Endometrial microvascular endothelial cells (primary cell): Measurements from ENCODE around the gene ZNF619. TPM values are rescaled to one million over a fixed set of nuclear protein-coding genes. Genes with fewer than 3 reads are reported as not detected.
"Not testable (repeated sequence)": the region's sequence is repeated elsewhere in the genome, so short reads cannot be mapped to it uniquely, and the experiment has no call there.

Experiments
- in situ Hi-C: cut with HindIII; loops from 2 replicates; pipeline ENCODE4 v1.10.0; 2017; ENCODE audit warnings: low sequenced_read_pairs, low pct_unique_long_range_greater_than_20kb; ENCODE audit errors: inconsistent ontology term
- total RNA-seq: library from RNA; depleted of rRNA; stranded (reverse); fragments of >200 nt; gene quantifications from one replicate; pipeline ENCODE4 v1.2.3, GENCODE V29; 2015; ENCODE audit errors: inconsistent ontology term

ZNF619 gene
- 7.0 TPM for total RNA-seq

GRCh38 chr3:40476478-40477470 lies at the start of gene ZNF619:
ZNF619 (plus strand) TSS chr3:40477122; CDS start chr3:40477980, 858 bp downstream.
- in situ Hi-C loops = no loop called here

GRCh38 chr3:40432793-40433192 lies 44.1 kb upstream of the ZNF619 start:
- in situ Hi-C loops = no loop called here

DNA sequence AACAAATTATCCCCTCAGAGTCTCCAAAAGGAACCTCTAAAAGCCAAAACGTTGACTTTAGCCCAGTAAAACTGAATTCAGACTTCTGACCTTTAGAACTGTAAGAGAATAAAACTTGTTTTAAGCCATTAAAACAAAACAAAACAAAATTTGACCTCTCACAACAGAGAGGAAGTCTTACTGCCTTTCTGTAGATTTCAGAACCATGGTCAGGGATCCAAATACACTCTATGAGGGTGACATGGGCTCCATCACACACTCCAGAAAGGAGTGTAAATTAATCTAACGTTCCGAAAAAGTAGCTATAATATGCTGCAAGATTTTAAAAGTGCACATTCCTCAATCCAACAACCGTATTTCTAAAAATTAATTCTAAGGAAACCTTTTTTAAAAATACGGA lies 39.0 kb upstream of the ZNF619 start:
- in situ Hi-C loops = no loop called here

- in situ Hi-C loops = no loop called here
Measured at GRCh38 chr3:40445062-40445461, 31.9 kb upstream of the ZNF619 start.

DNA sequence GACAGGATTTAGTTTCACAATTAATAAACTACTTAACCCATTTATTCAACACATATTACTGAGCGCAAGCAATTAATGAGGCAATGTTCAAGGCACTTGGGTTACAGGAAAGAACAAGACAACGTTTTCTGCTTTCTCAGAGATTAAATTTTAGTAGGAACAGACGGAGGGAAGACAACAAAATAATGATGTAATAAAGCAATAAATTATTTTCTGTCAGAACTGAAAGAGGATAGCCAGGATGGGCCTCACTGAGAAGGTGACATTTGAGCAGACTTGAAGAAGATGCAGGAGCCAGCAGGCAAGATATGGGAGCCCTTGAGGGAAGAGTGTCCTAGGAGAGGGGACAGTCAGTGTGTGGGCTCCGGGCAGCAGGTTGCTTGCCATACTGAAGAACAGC lies 31.0 kb upstream of the ZNF619 start:
- in situ Hi-C loops = no loop called here

DNA sequence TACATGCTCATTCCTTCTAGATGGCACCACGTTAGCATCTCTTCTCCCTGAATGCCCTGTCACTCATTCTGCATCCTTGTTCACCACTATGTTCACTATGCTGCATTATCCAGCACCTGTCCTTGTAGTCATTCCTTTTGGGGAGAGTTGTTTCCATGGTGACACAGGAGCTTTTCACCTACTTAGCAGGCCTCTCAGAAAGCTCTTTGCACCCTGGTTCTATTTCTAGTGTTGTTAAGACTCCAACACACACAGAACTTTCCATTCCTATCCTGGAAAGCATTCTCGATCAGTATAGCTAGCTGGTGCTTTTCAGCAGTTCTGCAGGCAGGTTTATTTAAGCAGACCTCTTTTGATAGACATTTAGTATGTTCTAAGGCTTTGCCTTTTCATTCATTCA lies 26.5 kb upstream of the ZNF619 start:
- in situ Hi-C loops = no loop called here

- in situ Hi-C loops = no loop called here
Measured at GRCh38 chr3:40451551-40451950, 25.4 kb upstream of the ZNF619 start.

- in situ Hi-C loops = no loop called here
Measured at GRCh38 chr3:40452057-40452456, 24.9 kb upstream of the ZNF619 start.

- in situ Hi-C loops = no loop called here
Measured at GRCh38 chr3:40452562-40452875, 24.4 kb upstream of the ZNF619 start.

GRCh38 chr3:40452876-40453730 lies 23.8 kb upstream of the ZNF619 start:
- in situ Hi-C loops = no loop called here

GRCh38 chr3:40453933-40454332 lies 23.0 kb upstream of the ZNF619 start:
- in situ Hi-C loops = no loop called here

DNA sequence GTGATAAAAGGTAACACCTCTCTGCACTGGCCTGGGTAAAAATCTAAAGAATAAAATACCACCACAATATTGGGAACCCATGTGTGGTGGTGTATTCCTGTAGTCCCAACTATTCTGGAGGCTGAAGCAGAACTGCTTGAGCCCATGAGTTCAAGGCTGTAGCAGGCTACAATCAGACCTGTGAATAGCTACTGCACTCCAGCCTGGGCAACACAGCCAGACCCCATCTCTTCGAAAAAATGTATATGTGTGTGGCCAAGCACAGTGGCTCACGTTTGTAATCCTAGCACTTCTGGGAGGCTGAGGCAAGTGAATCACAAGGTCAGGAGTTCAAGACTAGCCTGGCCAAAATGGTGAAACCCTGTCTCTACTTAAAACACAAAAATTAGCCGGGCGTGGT lies 21.6 kb upstream of the ZNF619 start:
- in situ Hi-C loops = no loop called here

DNA sequence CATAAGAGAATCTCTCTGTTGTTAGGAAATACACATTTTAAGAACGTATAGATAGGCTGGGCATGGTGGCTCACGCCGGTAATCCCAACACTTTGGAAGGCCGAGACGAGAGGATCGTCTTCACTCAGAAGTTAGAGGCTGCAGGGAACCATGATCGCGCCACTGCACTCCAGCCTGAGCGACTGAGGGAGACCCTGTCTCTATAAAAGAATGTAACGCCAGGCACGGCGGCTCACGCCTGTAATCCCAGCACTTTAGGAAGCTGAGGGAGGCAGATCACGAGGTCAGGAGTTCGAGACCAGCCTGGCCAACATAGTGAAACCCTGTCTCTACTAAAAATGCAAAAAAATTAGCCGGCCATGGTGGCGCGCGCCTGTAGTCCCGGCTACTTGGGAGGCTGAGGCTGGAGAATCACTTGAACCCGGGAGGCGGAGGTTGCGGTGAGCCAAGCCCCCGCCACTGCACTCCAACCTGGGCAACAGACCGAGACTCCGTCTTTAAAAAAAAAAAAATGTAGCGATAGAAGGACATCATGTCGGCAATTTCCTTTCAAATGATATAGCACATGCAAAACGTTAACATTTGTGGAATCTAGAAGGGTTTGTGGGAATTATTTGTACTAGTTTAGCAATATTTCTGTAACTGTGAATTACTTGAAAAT lies 20.5 kb upstream of the ZNF619 start:
- in situ Hi-C loops = no loop called here

GRCh38 chr3:40456940-40457823 lies 19.7 kb upstream of the ZNF619 start, which contains the start of gene RPL14:
RPL14 (plus strand) TSS chr3:40457339; CDS start chr3:40457472, 133 bp downstream.
- in situ Hi-C loops = no loop called here

DNA sequence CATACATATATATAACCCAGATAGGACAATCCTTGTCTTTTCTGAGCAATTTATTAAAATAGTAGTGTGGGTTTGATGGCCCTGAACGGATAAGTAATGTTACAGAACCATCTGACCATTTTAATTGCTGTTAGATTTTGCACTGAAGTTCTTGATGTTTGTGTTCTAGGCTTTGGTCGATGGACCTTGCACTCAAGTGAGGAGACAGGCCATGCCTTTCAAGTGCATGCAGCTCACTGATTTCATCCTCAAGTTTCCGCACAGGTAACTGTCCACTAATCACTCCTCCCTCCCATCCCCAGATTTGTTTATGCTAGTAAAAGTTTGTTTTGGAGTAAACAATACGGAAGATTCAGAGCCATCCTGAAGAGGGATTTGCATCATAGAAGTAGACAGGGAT lies 18.4 kb upstream of the ZNF619 start:
- in situ Hi-C loops = no loop called here

GRCh38 chr3:40460481-40460880 lies 16.4 kb upstream of the ZNF619 start:
- in situ Hi-C loops = not testable (repeated sequence)

DNA sequence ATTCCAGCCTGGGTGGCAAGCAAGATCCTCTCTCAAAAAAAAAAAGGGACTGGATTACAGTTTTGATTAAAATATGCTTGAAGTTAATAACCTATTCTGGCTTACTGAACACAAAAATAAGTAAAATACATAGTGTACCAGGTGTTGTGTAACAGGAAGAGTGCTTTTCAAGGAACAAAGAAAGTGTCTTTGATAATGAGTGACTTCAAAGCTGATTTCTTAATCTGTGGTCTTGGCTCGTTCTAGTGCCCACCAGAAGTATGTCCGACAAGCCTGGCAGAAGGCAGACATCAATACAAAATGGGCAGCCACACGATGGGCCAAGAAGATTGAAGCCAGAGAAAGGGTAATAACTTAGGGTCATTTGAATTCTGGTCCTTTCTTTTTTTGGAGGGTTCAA lies 15.8 kb upstream of the ZNF619 start:
- in situ Hi-C loops = no loop called here

DNA sequence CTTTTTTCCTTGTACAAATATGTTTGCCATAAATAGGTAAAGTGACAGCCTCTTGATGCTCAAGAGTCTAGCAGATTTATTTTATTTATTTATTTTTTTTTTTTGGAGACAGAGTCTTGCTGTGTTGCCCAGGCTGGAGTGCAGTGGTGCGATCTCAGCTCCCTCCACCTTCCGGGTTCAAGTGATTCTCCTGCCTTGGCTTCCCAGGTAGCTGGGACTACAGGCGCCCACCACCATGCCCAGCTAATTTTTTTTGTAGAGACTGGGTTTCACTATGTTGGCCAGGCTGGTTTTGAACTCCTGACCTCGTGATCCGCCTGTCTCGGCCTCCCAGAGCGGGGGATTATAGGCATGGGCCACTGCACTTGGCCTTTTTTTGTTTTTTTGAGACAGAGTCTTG lies 14.1 kb upstream of the ZNF619 start:
- in situ Hi-C loops = not testable (repeated sequence)
